IPS DF 4.7 (cell line): ENCODE data around the gene ZNF627.
"Not testable (repeated sequence)": the region's sequence is repeated elsewhere in the genome, so short reads cannot be mapped to it uniquely, and the experiment has no call there.

Source experiments
- DNase-seq: peaks from one replicate; pipeline ENCODE4 v3.0.0-alpha.2; 2013; ENCODE audit warnings: low spot score; ENCODE audit errors: extremely low read depth

The ZNF627 gene

GRCh38 chr19:11624069-11624463 is 26.8 kb downstream of the ZNF627 start:
- DNase-seq: no peak

- no peak for DNase-seq
Measured at GRCh38 chr19:11626252-11626651, 29.0 kb downstream of the ZNF627 start.

GRCh38 chr19:11633223-11633622 is 35.9 kb downstream of the ZNF627 start:
- no peak for DNase-seq

GRCh38 chr19:11634018-11634662 is 36.9 kb downstream of the ZNF627 start:
- DNase-seq: not testable (repeated sequence)

GRCh38 chr19:11639245-11639601 is 41.9 kb downstream of the ZNF627 start:
- no peak for DNase-seq

GRCh38 chr19:11639602-11640471 is 42.6 kb downstream of the ZNF627 start:
- no peak for DNase-seq

- no peak for DNase-seq
Measured at GRCh38 chr19:11641244-11641643, 44.0 kb downstream of the ZNF627 start.

- DNase-seq: no peak
Measured at GRCh38 chr19:11642902-11643301, 45.6 kb downstream of the ZNF627 start.

- no peak for DNase-seq
Measured at GRCh38 chr19:11649941-11650340, 52.7 kb downstream of the ZNF627 start.

GRCh38 chr19:11651062-11651461 is 53.8 kb downstream of the ZNF627 start:
- DNase-seq: no peak

GRCh38 chr19:11652056-11652455 is 54.8 kb downstream of the ZNF627 start:
- DNase-seq: no peak

- no peak for DNase-seq
Measured at GRCh38 chr19:11652492-11652891, 55.2 kb downstream of the ZNF627 start.

- DNase-seq: no peak
Measured at GRCh38 chr19:11656535-11656934, 59.3 kb downstream of the ZNF627 start.

GRCh38 chr19:11657307-11657706 is 60.0 kb downstream of the ZNF627 start:
- DNase-seq: no peak

GRCh38 chr19:11658970-11659369 is 61.7 kb downstream of the ZNF627 start:
- no peak for DNase-seq

GRCh38 chr19:11659612-11660011 is 62.3 kb downstream of the ZNF627 start:
- no peak for DNase-seq

- DNase-seq: no peak
Measured at GRCh38 chr19:11662278-11662677, 65.0 kb downstream of the ZNF627 start.

- no peak for DNase-seq
Measured at GRCh38 chr19:11663181-11663591, 65.9 kb downstream of the ZNF627 start.
